Measurements from ENCODE around the gene MTX1.
A peak's percentile ranks its signal among the peaks of the same experiment; 100 is the strongest.

DNA sequence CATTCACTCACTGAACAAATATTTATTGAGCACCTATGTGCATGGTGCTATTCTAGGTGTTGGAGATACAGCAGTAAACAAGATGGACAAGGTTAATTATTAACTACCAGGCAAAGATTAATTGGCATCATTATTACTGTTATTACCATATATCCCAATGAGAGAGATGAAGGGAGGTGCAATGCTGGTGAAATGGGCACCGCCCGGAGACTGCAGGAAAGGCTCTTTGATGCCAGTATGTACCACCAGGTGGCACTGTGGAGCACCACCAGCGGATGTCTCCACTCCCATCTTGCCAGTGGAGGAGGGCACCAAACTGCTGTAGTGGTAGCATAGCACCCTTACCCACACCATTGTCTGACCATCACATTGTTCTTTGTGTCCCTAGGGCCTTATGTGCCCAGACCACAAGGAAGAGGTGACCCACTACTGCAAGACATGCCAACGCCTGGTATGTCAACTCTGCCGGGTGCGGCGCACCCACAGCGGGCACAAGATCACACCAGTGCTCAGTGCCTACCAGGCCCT is 31.9 kb upstream of the MTX1 start:
- TF ChIP-seq TEAD4 (IDR thresholded peaks at IDR 0.05; ENCODE audit: borderline replicate concordance, insufficient read depth) (no peak), RAD21 (IDR thresholded peaks at IDR 0.05; ENCODE audit: low read length) (peak; percentile 65)
- TF ChIP-seq, protein P1, sequence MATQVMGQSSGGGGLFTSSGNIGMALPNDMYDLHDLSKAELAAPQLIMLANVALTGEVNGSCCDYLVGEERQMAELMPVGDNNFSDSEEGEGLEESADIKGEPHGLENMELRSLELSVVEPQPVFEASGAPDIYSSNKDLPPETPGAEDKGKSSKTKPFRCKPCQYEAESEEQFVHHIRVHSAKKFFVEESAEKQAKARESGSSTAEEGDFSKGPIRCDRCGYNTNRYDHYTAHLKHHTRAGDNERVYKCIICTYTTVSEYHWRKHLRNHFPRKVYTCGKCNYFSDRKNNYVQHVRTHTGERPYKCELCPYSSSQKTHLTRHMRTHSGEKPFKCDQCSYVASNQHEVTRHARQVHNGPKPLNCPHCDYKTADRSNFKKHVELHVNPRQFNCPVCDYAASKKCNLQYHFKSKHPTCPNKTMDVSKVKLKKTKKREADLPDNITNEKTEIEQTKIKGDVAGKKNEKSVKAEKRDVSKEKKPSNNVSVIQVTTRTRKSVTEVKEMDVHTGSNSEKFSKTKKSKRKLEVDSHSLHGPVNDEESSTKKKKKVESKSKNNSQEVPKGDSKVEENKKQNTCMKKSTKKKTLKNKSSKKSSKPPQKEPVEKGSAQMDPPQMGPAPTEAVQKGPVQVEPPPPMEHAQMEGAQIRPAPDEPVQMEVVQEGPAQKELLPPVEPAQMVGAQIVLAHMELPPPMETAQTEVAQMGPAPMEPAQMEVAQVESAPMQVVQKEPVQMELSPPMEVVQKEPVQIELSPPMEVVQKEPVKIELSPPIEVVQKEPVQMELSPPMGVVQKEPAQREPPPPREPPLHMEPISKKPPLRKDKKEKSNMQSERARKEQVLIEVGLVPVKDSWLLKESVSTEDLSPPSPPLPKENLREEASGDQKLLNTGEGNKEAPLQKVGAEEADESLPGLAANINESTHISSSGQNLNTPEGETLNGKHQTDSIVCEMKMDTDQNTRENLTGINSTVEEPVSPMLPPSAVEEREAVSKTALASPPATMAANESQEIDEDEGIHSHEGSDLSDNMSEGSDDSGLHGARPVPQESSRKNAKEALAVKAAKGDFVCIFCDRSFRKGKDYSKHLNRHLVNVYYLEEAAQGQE (IDR thresholded peaks at IDR 0.05; ENCODE audit: low read depth, low read length) = no peak

Measured in SK-N-SH (cell line).